Measurements from ENCODE around the gene TENM3.

The TENM3 gene

DNA sequence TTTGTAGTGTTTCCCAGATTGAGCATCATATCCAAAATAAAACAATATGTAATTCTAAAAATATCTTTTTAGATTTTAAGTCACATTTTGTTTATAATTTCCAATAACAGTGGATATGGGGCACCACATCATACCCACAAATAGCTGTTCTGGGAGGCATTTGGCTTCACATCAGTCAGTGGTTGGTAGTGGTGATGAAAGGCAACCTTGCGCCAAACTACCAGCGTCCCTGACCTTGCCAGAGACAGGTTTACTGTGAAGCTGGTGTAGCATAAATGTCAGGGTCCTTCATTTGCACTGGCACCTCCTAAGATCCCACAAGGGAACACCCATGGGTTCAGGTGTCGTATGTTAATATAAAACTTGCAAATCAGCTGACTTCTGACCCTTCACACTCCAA lies 451.8 kb downstream of the TENM3 start:
- no peak for DNase-seq (ENCODE audit: low spot score)

DNA sequence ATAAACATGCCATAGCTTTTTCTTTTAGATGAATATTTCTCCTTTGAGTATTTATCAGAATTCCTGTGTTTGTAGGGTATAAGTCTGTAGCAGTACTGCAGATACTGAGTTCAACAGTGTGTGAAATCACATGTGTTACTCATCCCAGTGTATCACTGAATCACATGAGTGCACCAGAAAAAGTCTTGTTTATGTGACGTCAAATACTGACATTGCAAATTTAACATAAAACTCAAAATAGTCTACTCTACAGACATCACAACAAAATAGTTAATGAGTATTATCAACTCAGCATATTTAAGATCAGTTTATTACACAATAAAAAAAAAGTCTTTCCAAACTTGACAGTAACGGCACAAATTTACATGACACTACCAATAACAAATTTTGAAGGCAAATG lies 452.6 kb downstream of the TENM3 start:
- DNase-seq (ENCODE audit: low spot score): no peak

DNA sequence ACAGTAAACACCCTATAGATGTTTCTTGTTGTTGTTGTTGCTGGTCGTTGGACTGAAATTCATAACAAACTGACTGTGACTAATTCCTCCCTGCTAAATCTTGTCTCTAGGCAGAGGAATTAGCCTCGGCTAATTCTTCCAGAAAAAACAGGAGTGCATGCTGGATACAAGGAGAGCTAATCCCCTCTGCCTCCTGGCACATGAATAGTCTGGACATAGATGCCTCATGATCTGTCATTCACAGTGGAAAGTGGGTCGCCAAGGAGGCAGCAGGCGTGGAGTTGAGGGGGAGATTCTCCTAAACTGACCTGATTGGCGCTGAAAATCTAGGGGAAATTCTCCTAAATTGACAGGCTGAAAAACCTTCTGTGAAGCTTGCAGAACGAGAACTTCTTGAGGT lies 453.9 kb downstream of the TENM3 start:
- DNase-seq (ENCODE audit: low spot score): no peak

DNA sequence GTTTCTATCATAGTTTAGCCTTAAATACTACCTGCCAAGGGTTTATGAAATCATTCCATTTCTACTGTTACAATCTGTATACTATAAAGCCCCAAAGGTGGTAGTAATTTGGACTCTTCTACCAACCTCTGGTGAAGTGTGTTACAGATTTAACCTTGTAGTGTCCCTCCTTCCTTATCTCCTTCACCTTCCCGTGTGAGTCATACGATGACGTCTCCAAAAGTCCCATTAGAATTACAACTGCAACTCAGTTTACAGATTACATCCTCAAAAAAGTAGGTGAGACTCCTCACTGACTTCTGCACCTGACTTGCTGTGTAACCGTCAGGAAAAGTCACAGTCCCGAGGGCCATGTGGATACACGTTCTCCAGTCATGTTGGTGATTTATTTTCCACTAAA lies 455.0 kb downstream of the TENM3 start:
- no peak for DNase-seq (ENCODE audit: low spot score)

DNA sequence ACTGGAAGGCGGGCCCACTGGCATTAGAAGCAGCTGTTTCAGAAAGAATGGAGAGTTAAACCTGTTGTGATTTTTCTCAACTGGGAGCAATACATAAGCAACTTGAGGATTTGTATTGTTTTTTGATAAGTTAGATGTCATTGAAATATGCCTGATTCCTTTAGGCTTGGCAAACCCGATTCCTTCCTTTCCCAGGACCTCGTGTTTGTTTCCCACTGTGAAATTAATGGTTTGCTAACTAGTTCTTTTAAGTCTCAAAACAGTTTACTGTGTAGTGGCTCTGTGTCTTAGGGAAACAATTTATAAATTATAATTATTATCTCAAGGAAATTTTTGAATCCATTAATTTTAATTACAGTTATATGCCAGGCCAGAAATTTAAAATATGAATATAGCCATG lies 456.0 kb downstream of the TENM3 start:
- no peak for DNase-seq (ENCODE audit: low spot score)

DNA sequence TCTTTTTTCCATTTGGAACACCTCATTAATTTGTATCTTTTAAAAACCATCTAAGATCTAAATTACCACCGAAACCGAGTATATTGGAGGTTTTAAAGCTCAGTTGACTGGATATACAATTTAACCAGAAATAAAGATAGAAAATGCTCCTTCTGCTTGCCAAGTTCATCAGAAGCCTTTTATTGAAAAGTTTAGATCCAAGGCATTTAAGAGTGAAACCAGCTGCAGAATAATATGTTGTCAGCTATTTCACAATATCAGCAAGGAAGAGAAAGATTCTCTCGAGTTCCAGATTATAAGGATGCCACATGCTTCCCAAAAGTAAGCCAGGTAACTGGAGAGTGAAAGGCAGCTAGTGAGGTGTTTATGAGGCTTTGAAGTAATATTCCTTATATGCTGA lies 456.6 kb downstream of the TENM3 start:
- DNase-seq (ENCODE audit: low spot score): no peak

DNA sequence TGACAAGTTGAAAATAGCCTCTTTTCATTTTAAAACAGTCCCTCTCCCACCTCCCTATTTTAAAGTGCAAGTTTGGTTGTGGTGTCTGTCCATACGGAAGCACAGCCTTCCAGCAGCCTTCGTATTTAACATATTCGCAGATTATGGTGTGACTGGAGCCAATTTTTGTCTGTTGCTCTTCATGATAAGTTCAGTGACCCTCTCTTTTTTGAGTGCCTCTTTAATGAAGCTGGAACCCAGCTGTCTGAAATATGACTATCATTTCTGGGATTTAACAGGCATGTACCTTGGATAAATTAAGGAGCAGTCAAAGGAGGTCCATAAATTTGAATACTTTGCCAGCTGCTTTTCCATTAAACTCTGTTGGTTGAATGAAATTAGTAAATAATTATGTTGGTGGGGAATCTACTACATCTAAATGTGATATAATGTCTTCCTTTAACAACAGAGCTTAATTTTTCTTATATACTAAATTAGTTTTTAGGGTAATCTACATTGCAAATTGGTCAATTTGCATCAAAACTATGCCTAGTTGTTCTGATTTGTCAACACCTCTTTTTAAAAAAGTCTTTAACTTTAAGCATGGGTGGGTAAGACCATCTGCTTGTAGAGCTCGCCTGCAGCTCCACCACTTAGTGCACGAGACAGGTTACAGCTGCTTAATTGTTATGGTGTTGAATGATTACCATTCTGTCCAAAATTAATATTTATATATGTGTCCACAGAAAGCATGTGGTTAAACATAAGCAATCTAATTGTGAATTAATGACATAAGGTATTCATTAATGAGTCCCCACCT lies 457.4 kb downstream of the TENM3 start:
- DNase-seq (ENCODE audit: low spot score): no peak

DNA sequence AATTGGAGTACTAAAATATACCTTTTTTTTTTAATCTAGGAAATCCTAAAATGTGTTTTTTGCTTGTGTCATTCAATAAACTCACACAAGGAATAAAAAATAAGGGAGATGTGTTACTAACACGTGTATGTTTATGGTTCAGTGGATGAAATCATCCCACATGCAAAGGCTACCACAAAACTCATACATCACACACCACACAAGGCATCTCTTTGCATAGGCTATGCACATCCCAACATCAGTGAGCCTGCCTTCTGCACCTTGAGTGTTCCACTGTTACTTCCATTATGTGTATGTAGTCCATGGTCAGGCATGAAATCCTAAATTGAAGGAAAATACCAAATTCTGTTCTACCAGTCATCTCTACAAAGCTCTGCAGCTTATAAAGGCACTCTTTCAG lies 460.9 kb downstream of the TENM3 start:
- no peak for DNase-seq (ENCODE audit: low spot score)

DNA sequence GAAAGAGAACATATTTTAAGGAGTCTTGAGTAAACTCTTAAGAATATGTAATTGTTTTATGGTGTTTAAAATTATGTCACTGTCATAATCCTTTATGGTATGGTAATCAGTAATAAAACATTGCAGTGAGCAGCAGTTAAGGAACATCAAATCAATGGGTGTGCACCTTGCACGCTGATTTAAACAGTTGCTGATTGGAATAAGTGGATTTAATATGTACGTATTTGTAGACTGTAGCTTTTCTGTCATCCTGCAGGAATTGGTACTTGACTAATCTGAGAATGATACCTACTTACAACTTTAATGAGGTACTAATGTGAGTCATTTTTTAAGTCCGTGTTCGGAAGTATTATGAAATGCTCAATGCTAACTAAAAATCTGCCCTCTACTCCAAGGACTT lies 461.7 kb downstream of the TENM3 start:
- no peak for DNase-seq (ENCODE audit: low spot score)

DNA sequence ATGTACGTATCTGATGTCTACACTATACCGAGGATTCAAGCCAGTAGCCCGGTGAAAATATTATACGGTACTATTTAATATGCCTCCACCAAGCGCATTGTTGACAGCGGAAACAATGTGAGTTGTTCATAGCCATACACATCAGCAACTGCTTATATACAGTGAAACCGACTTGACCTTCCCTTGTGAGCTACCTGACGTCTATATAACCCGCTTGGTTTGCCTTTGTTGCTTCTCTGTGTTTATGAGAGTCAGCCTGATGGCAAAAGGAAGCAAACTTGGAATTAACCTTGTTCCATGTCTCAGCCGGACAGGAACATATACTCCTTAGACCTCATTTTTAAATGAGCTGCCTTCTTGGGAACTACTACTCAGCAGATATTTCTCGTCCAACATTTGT lies 462.2 kb downstream of the TENM3 start:
- DNase-seq (ENCODE audit: low spot score): no peak

DNA sequence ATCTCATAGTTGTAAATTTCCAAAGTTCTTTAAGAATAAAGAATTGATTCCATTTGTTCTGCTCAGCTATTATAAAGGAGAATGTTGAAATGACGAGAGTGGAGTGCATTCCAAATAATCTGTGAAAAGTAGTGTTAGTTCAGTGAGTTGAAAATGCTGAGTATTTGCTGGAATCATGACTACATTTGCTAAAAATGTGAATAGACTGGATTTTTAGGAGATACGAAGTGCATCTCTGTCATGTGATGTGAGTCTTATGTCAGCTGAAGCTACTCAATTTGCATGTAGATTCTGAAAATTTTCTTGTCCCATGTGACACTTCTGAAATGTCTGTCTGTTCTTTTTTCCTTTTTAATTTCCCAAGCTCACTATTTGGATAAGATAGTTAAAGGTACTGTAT lies 468.0 kb downstream of the TENM3 start:
- no peak for DNase-seq (ENCODE audit: low spot score)

DNA sequence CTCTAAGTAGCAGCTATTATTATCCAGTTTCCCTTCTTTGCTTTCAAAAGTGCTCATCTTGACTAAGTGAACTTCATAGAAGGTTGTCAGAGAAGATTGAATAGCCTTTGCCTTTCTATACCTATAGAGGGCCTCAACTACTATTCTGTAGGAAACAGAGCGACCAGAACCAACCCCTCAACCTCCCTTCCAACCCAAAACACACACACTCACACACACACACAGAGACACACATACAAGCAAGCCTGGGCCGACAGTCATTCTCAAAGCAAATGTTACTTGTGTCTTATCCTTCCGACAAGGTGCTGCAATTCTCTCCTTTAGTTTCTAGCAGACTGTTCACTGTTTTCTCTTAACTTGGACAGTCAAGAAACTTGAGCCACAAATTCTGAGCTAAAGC lies 472.3 kb downstream of the TENM3 start:
- DNase-seq (ENCODE audit: low spot score): no peak

DNA sequence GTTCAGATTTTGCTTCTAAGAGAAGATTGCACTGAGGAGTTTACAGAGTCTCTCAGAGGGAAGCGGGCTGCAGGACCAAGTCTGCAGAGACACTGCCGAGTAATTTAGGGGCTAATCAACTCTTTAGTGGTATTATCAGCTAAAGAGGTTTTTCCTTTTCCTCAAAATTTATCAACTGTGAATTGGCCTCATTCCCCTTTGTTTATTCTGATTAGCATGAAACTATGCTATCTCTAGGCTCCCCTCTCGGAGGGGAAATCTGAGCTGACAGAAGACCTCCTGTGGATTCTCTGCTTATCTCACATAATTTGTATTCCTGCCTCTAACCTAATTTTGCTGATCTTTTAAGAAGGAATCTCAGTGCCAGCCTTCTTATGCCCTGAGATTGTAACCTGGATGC lies 473.0 kb downstream of the TENM3 start:
- DNase-seq (ENCODE audit: low spot score): no peak

DNA sequence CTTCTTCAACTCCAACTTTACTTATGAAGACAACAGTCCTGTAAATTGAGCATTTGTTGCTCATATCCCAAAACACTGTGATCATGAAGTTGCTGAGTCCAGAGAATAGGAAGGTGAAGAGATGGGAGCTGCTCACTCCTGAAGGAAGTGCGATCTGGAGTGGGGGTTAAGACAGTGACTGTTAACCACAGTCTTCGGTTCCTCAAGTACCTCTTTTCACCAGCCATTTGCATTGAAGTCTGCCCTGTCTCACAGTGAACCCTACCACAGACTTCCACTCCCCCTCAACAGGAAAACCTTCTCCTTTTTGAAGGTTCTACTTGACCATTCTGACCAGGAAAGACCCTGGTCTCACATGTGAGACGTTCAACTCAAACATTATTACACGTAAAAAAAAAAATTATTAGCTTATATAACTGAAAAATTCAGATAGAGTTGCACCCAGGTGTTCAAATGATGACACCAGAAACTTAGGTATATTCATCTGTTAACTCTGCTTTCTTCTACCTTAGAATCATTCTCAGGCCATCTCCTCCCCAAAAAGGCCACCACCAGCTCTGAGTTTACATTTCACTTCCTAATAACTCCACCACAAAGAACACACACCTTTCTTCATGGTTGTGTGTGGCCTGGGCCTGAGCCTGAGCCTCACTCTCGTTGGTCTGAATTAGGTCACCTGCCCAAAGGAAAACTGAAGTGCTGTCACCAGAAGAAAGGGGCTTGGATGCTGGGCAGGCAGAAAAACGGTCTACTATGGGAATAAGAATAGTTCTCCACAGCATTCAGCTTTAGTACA lies 474.8 kb downstream of the TENM3 start:
- no peak for DNase-seq (ENCODE audit: low spot score)

DNA sequence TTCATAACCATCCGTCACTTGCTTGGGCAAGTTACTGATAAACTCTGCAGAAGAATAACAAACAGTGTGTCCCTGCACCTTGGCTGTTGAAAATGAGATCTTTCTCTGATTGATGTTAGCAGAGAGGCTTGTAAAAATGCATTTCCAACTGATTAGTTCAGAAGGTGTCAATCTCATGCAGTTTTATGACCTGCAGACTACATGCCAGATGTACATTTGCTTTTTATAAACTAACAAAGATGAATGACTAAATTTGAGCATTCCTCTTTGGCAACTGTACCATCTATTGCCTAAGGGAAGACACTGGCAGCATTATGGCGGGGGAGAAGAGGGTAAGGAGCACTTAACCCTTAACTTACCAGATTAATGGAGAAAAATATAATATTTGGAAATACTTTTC lies 481.2 kb downstream of the TENM3 start:
- DNase-seq (ENCODE audit: low spot score): no peak

DNA sequence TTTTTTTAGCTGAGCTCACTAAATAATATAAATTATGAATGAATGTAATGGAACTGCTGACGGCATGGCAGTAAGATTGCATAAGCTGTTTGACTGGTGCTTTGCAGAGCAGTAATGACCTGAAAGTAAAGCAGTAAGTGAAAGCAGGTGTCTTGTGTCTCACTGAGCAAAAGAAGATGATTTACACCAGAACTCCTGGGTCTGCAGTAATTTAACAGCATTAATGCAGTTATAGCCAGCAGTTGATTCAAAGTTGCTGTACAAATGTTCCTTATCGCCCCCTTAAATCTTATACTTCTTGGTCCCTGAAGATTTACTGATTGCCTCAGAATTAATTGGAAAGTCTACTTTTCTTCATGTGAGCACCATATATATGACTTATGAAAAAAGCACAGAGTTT lies 486.3 kb downstream of the TENM3 start:
- DNase-seq (ENCODE audit: low spot score): no peak

DNA sequence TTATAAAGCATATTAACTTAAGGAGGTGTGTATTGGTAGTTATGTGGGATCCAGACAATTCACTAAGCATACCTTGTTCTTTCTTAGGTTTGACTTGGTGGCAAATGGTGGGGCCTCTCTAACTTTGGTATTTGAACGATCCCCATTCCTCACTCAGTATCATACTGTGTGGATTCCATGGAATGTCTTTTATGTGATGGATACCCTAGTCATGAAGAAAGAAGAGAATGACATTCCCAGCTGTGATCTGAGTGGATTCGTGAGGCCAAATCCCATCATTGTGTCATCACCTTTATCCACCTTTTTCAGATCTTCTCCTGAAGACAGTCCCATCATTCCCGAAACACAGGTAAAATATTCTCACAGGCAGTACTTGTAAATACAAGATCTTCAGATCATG lies 487.6 kb downstream of the TENM3 start:
- no peak for DNase-seq (ENCODE audit: low spot score)

DNA sequence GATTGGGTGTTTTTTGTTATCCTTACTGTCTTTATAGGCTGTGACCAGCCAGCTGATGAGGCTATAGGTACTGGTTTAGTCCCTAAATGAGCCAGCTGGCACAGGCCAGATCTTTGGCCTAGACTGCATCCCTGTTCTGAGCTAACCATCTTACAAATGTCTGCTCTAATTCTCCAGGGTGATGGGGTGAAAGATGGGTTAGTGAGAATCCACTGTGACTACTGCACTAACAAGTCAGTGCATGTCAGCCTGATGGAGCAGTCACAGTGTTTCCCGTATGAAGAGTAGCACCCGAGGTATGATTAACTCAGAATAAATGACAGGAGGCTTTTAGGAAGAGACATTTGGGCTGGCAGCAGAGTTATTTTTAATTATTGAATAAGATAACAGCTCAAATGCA lies 493.0 kb downstream of the TENM3 start:
- no peak for DNase-seq (ENCODE audit: low spot score)

DNA sequence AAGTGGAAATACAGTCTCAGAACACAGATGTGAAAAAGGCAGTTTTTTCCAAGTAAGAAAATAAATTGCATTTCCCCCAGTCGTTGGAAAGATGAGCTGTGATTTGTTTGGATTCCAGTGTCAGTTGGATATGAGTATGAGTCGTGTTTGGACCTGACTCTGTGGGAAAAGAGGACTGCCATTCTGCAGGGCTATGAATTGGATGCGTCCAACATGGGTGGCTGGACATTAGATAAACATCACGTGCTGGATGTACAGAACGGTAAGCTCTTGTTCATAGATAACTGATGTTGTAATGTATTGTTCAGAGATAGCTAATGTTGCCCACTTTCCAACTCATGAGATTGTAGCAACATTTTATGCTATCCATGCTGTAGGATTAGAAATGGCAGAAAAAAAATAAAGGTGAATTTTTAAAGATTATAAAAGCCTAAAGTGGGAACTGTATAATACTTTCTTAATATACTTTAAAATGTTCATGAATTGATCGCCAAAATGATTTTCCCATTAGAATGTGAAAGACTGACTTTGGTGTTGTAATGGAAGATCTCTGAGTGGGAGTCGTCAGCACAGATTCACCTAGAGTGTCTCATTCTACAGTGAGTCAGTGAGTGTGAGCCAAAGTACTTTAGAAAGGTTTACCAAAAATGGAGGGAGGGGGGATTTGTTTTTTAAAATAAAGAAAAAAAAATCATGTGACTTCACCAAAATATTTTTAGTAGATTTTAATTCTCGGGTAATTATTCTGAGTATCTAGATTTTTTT lies 495.3 kb downstream of the TENM3 start:
- DNase-seq (ENCODE audit: low spot score): no peak

DNA sequence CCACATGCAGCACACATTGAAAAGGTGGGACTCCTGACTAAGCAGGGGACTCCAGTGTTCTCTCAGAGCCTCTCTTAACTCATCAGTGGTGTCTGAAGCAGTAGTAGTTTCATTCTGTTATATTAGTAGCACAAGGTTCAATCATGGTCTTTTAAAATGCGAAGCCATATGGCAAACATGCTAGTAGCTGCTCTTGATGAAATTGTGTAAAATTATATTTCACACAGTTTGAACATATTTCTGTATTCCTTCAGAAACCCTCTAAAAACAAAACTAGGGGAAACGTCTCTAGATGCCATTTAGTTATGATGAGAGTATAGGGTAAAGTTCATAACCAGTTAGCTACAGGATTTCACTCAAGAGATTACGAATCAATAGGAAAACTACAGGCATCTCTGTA lies 497.1 kb downstream of the TENM3 start:
- DNase-seq (ENCODE audit: low spot score): no peak

DNA sequence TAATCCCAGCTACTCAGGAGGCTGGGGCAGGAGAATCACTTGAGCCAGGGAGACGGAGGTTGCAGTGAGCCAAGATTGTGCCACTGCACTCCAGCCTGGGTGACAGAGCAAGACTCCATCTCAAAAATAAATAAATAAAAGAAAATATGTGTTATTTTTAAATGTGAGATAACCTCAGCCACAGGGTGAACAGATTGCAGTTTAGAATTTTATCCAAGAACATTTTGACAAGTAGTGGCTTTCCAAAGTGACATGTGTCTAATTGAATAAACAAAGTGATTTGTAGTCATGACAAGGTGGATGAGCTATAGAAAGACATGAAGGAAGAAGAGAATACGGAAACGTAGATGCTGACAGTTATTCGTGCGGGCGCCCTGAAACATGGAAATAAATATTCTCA lies 497.9 kb downstream of the TENM3 start:
- DNase-seq (ENCODE audit: low spot score): no peak

DNA sequence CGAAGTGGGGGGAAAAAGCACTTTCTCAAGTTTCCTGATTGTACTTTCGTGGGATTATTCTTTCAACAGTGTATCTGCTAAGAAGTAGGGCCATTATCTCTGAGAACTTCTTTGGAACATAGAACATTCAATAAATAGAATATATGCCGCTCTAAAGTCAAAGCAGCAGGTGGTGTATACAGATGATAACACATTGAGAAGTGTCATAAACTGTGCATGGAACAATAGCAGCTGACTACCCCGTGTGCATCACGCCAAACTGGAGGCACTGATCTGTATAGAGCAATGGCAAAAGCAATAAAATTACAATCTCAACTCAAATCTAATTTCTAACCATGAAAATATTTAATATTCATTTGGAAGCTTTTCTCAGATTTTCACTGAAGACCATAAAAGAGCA lies 498.7 kb downstream of the TENM3 start:
- no peak for DNase-seq (ENCODE audit: low spot score)

DNA sequence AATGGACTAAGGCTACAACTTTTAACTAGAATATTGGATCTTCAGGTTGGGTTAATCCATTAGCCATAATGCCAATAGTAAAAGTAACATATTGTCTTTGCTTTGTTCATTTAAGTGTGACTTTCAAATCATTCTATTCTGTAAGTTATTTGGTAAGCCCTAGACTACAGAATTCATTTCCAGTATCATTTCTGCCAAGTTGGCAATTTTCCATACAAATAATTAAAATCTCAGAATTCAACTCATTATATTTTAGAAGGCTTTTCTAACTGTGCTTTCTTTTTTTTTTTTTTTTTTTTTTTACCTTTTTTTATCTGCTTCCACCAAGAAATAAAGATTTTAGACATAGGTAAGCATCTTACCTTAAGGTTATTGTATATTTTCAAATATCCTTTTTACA lies 500.6 kb downstream of the TENM3 start:
- DNase-seq (ENCODE audit: low spot score): no peak

Data from HuH-7 (cell line).